ENCODE measurements around the gene MGST2. TPM values are rescaled to one million over a fixed set of nuclear protein-coding genes. Genes with fewer than 3 reads are reported as not detected.

MGST2 gene
- total RNA-seq, 1 experiment from 2014 or later: 14.9 TPM

GRCh38 chr4:139658586-139659382, 6.8 kb upstream of the MGST2 start:
- no peak overlapping the region for H3K4me3 Mint-ChIP-seq

More at GRCh38 chr4:139658586-139659382, 6.8 kb upstream of the MGST2 start:
- DNase-seq (ENCODE audit: low spot score) (no peak), ATAC-seq (no peak)
- Mint-ChIP-seq H3K27ac (no peak overlapping the region), H3K27me3 (ENCODE audit: low read depth) (peaks cover 7% of the 10 kb centered on the region), H3K4me1 (peaks cover 20% of the 10 kb centered on the region), H3K9me3 (no peaks in the 10 kb centered on the region), H3K36me3 (no peaks in the 10 kb centered on the region)
- POLR2A ChIA-PET: no interaction called here
- no peak for TF ChIP-seq E2F1 (CRISPR knock-in tag; IDR thresholded peaks at IDR 0.05)
- no peak for TF ChIP-seq MAX (CRISPR knock-in tag; IDR thresholded peaks at IDR 0.05)
- no peak for TF ChIP-seq ZNF396 (CRISPR knock-in tag; IDR thresholded peaks at IDR 0.05; ENCODE audit: borderline replicate concordance)
- TF ChIP-seq FOXK1 (CRISPR knock-in tag; IDR thresholded peaks at IDR 0.05): no peak
- TF ChIP-seq ZNF317 (CRISPR knock-in tag; IDR thresholded peaks at IDR 0.05; ENCODE audit: borderline replicate concordance, low read depth): no peak
- no peak for TF ChIP-seq JAZF1 (CRISPR knock-in tag; IDR thresholded peaks at IDR 0.05)
- no peak for TF ChIP-seq AR (CRISPR knock-in tag; IDR thresholded peaks at IDR 0.05)
- no peak for TF ChIP-seq TCF7 (CRISPR knock-in tag; IDR thresholded peaks at IDR 0.05; ENCODE audit: low read depth)
- no peak for TF ChIP-seq TP53 (CRISPR knock-in tag; IDR thresholded peaks at IDR 0.05)
- no peak for TF ChIP-seq FOXP4 (CRISPR knock-in tag; IDR thresholded peaks at IDR 0.05)
- no peak for TF ChIP-seq NR2C2 (CRISPR knock-in tag; IDR thresholded peaks at IDR 0.05)
- TF ChIP-seq ZNF263 (CRISPR knock-in tag; IDR thresholded peaks at IDR 0.05; ENCODE audit: low read depth): no peak
- no peak for TF ChIP-seq ZBTB21 (CRISPR knock-in tag; IDR thresholded peaks at IDR 0.05; ENCODE audit: borderline replicate concordance)
- TF ChIP-seq E2F5 (CRISPR knock-in tag; IDR thresholded peaks at IDR 0.05): no peak
- no peak for TF ChIP-seq NFE2L1 (CRISPR knock-in tag; IDR thresholded peaks at IDR 0.05)
- TF ChIP-seq PRRX2 (CRISPR knock-in tag; IDR thresholded peaks at IDR 0.05): no peak
- CTCF ChIA-PET: interaction anchor here (0.6 to 3.1 kb wide), 7 partner anchors 9 to 391 kb away, joined by 3 to 31 read pairs (median 14); no protein-coding TSS in a partner anchor
